Measurements from ENCODE around the gene COL27A1.
"Not testable (repeated sequence)": the region's sequence is repeated elsewhere in the genome, so short reads cannot be mapped to it uniquely, and the experiment has no call there.

Gene COL27A1

DNA sequence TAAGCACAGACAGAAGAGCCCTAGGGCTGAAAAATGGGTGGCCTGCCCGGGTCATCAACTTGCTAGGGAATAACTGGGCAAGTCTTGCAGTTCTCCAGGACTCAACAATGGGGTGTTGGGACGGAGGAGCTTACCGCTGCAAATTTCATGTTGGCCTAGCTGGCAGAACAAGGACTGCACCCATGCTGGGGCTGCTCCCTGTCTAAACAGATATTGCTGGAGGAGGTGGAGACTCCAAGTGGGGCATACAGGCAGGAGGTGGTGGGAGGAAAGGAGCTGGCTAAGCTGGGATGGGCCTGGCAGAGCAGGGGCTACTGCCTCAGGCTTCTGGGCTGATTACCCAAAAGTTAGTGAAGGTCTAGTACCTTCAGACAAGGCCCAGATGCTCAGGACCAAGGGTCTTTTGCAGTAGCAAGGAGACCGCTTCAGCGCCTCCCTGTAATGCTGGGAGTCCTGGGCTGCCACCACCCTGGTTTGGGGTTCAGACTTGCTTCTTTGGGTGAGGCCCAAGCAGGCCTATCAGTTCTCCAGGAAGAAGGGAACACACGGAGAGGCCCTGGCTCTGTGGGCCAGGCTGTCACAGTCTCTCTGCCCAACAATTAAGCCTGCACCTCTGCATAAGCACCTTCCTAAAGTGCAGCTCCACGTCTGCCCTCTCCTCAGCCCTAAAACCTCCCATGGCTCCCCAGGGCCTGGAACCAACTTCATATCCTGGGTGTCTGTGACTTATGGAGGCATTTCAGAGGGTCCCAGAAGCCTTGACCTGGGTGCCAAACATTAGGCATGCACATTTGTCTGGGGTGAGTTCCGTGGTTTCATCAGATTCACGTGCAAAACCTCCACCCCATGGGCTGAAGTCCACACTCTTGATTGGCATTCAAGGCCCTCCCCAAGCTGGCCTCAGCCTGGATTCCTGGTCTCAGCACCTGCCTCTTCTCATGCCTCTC lies 32.0 kb upstream of the COL27A1 start:
- DNase-seq (ENCODE audit: low read depth in 3 of 3) = no peak

GRCh38 chr9:114124138-114124537 lies 31.2 kb upstream of the COL27A1 start:
- no peak for DNase-seq (ENCODE audit: low read depth in 3 of 3)

DNA sequence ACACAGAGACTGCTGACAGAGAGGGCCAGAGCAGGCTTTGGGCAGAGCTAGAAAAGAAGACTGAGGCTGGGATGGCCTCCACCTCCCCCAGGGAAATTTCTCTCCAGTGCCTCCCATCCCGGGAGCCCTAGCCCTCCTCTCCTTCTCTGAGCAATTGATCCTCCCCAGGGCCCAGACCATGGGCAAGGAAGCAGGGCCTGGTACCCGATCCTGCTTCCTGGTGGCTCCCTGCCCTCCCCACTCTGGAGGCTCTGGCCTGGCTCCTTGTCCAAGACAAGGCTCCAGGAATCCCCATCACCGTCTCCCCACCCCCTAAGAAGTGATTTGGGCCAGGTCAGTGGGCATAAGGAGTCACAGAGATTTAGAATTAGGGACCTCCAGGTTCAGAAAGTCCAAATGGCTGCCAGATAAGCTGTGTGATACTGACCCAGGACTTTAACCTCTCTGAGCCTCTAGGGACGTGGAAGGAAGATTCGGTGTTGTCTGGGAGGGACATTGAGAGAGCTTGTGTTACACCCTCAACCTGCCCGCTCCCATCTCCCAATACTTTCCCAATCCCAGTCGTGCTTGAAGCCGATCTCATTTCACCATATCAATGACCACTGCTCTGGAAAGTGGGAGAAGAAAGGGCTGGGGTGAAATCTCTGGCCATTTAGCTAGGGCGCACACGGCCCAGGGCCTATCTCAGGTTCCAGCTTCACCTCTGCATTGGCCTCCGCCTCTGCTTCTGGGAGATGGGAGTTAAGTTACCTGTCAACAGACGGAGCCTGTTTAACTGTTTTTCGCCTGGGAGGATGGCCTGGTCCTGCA lies 30.5 kb upstream of the COL27A1 start:
- DNase-seq (ENCODE audit: low read depth in 3 of 3) = no peak

DNA sequence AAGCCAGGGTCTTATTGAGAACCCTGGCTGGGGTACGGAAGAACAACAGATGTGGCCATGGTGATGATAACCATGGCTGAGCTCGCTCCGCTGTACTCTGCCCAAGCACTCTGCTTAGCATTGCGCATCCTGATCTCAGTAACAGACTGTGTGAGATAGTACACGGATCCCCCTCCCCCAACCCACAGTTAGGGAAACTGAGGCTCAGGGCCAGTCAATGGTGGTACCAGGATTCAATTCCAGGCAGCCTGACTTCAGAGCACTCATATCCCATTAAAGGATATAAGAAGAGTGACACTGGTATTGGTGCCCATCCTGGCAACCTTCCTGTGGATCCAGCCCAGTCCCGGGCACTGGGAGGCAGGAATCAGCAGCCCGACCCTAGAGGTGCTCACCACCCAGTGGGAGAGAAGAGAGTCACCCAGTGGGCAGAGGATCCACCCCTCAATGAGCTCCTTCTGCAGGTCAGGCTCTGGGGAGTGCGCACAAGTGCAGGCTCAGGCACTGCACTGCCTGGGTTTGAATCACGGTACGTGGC lies 29.8 kb upstream of the COL27A1 start:
- DNase-seq (ENCODE audit: low read depth in 3 of 3) = no peak

DNA sequence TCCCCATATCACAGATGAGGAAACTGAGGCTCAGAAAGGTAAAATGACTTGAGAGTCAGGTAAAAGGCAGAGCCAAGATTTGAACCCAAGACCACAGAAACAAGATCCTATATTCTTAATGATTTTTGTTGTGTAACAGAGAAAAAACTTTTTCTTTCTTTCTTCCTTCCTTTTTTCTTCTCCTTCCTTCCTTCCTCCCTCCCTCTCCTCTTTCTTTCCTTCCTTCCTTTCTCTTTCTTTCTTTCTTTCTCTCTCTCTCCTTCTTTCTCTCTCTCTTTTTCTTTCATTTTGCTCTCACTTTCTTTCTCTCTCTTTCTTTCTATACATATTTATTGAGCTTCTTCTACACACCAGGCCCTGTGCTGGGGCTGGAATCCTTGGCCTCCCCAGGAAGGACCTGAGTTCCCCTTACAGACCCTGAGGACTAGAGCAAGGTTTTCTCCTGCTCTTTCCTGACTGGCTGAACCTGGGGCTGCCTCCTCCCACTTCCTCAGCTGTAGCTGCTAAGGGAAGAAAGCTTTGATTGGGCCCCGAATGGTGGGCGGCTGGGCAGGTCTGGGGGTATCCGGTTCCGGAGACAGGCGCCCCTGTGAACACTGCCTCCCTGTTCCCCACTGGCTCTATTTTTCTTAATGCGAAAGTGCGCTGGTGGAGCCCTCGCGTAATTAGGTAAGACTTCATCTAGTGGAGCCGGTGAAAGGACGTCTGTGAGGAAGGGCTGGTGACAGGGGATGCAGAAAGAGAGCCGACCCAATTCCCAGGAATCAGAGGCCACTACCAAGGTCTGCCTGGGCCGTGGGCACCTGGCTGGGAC lies 28.9 kb upstream of the COL27A1 start:
- no peak for DNase-seq (ENCODE audit: low read depth in 3 of 3)

DNA sequence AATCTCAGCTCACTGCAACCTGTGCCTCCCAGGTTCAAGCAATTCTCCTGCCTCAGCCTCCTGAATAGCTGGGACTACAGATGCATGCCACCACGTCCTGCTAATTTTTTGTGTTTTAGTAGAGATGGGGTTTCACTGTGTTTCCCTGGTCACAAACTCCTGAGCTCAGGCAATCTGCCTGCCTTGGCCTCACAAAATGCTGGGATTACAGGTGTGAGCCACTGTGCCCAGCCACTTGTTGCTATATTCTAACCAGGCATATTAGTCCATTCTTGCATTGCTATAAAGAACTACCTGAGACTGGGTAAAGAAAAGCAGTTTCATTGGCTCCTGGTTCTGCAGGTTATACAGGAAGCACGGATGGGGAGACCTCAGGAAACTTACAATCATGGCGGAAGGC lies 26.6 kb upstream of the COL27A1 start:
- not testable (repeated sequence) for DNase-seq (ENCODE audit: low read depth in 3 of 3)

- no peak for DNase-seq (ENCODE audit: low read depth in 3 of 3)
Observed at GRCh38 chr9:114130141-114130540, 25.2 kb upstream of the COL27A1 start.

DNA sequence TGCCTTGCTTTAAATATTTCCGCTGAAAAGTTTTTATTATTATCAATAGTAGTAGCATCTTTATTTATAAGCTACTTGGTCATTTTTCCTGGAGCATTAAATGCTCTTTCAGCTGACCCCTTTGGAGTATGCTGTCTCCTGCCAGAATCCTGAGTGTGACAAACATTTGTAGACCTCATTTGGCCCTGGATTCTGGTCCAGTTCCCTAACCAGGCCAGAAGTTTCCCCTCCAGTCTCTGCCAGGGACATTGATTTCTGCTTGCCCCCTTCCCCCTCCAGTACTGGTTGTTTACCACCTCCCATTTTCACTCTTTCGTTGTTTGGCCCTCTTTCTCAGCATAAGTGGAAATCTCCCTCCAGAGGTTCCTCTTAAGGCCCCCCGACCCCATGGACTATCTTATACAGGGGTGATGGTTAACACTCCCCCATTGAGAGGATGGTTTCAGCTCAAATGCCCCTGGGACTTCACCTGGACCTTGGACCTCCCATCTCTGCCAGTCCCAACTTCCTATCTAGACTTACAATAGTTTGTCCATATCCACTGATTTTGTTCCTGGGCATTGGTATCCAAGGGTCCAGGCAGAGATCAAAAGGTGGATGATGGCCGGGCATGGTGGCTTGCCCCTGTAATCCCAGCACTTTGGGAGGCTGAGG lies 24.6 kb upstream of the COL27A1 start:
- no peak for DNase-seq (ENCODE audit: low read depth in 3 of 3)

- no peak for DNase-seq (ENCODE audit: low read depth in 3 of 3)
Observed at GRCh38 chr9:114131808-114132549, 23.4 kb upstream of the COL27A1 start.

GRCh38 chr9:114132550-114132918 lies 22.8 kb upstream of the COL27A1 start:
- DNase-seq (ENCODE audit: low read depth in 3 of 3) = no peak

- no peak for DNase-seq (ENCODE audit: low read depth in 3 of 3)
Observed at GRCh38 chr9:114134827-114135396, 20.4 kb upstream of the COL27A1 start.

DNA sequence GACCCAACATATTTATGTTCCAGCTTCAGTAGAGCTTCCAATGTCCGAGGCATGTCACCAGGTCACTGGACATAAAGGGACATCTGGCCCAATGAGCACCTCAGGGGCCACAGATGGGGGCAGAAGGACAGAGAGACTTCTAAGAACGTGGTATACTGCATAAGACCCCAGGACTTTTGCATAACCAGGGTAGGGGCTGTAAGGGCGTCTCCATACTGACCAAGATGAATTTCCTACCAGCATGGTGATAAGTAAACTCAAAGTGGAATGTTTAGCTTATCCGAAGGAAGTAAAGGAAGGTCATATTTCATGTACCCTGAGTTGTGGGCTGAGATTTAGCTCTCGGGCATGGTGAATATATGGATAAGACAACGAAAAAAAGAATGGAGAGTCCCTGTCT lies 17.5 kb upstream of the COL27A1 start:
- DNase-seq (ENCODE audit: low read depth in 3 of 3) = no peak

DNA sequence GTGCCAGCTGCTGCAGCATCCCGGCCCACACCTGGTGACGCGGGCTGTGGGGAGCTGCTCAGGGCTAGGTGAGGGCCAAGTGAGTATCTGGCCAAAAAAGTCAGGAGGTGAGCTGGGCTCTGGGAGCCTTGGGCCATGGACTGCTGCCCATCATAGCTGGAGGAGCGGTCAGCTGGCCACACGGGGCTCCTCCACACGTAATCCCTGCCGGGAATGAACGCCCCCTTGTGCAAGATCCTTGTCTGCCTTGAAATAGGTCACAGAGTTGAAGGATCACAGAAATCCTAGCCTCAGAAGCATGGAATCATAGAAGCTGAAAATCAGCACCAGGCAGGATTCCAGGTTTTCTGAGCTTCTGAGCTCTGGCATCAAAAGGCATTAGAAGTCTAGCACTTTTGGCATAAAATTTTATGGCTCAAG lies 16.8 kb upstream of the COL27A1 start:
- DNase-seq (ENCODE audit: low read depth in 3 of 3) = no peak

- no peak for DNase-seq (ENCODE audit: low read depth in 3 of 3)
Observed at GRCh38 chr9:114139071-114139470, 16.3 kb upstream of the COL27A1 start.

DNA sequence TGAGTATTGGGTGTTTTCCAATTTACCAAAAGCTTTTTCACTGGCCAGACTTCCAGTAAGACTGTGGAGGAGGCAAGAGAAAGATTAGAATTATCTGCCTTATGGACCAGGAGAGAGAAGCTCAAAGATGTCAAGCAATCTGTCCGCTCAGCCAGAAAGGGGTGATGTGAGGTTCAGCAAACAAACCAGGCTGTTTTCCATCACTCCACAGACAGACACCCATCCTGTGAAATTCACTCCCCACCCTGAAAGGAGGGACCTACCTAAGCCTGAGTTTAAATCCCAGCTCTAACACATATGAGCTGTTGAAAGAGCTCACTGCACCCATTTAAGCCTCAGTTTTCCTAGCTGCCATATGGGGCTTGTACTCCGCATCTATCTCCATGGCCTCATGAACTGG lies 14.9 kb upstream of the COL27A1 start:
- no peak for DNase-seq (ENCODE audit: low read depth in 3 of 3)

DNA sequence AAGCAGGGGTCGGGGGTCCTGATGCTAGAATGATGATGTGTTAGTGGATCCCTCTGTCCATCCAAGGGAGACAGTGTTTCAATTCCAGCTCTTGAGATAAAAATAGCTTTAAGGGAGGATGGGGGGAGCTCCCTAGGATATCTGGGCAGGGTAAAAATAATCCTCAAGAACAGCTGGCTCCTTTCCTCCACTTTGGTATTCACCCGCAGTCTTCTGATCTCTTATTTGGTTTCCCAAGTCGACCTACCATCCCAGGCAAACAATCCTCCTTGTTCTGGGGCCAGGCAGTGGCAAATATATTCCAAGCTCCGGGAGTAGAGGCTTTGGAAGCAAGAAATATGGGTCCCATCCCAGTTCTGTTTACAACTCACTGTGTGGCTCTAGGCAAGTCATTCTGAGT lies 14.5 kb upstream of the COL27A1 start:
- DNase-seq (ENCODE audit: low read depth in 3 of 3) = no peak

- DNase-seq (ENCODE audit: low read depth in 3 of 3) = no peak
Observed at GRCh38 chr9:114141553-114142402, 13.6 kb upstream of the COL27A1 start.

DNA sequence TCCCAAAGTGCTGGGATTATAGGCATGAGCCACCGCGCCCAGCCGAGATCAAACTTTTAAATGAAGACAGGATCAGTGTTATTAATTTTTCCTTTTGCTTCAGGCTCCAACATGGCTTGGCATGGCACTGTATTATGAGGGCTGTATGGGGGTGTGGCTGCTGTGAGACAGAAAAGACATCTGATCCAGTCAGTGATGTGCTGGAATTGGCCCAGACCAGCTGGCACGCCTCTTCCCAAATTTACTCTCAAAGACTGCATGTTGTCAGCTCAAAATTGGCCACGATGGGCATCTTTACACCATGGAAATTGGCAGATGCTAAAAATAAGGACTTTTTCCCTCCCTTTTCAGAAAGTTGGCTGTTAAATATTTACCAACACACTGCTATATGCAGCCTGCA lies 12.1 kb upstream of the COL27A1 start:
- no peak for DNase-seq (ENCODE audit: low read depth in 3 of 3)

- DNase-seq (ENCODE audit: low read depth in 3 of 3) = no peak
Observed at GRCh38 chr9:114146735-114147134, 8.6 kb upstream of the COL27A1 start.
